ENCODE measurements around the gene LILRB4.

Gene LILRB4

GRCh38 chr19:54662730-54663129 is at the start of gene LILRB4:
Gene LILRB4, plus strand, starts transcription at chr19:54662985. Its CDS starts 49 bp downstream, at chr19:54663034.
- Histone ChIP-seq H3K36me3 (ENCODE audit: control insufficient read depth in 2 of 2, insufficient read depth in 1 of 2, low read length in 2 of 2) (no peaks in the 10 kb centered on the region; a peak in 1 of 3 replicates), H3K4me1 (ENCODE audit: control insufficient read depth, insufficient read depth, low read length) (no peaks in the 10 kb centered on the region), H3K4me3 (ENCODE audit: low read depth, low read length) (no peak within 1 kb of the TSS), H3K27ac (ENCODE audit: extremely low read depth, low read depth, low read length) (no peak within 1 kb of the TSS), H3K9me3 (ENCODE audit: control insufficient read depth, insufficient read depth, low read depth, low read length) (no peaks in the 10 kb centered on the region)
- ChIA-PET CTCF (interaction anchor here (1.3 kb wide), 1 partner anchor 9 kb away, joined by 4 read pairs; no protein-coding TSS in a partner anchor), POLR2A (no interaction called here)
- TF ChIP-seq CTCF (tag by site-specific recombination; IDR thresholded peaks at IDR 0.05) (no peak), HOXA7 (CRISPR knock-in tag; IDR thresholded peaks at IDR 0.05; ENCODE audit: borderline replicate concordance) (no peak), ZNF19 (tag by site-specific recombination; IDR thresholded peaks at IDR 0.05; ENCODE audit: low read depth) (no peak), ZNF513 (tag by site-specific recombination; IDR thresholded peaks at IDR 0.05) (no peak), MEIS1 (CRISPR knock-in tag; IDR thresholded peaks at IDR 0.05; ENCODE audit: borderline replicate concordance) (no peak), ZNF37A (tag by site-specific recombination; IDR thresholded peaks at IDR 0.05) (no peak), FEZF1 (tag by site-specific recombination; IDR thresholded peaks at IDR 0.05) (no peak), HIC1 (tag by site-specific recombination; IDR thresholded peaks at IDR 0.05) (no peak), GLIS2 (tag by site-specific recombination; IDR thresholded peaks at IDR 0.05) (no peak)

GRCh38 chr19:54614726-54615125 is 48.1 kb upstream of the LILRB4 start:
- CTCF ChIA-PET: no interaction called here
- H3K4me3 ChIP-seq (ENCODE audit: low read depth, low read length): no peak overlapping the region
- no peaks in the 10 kb centered on the region for H3K9me3 ChIP-seq (ENCODE audit: control insufficient read depth, insufficient read depth, low read depth, low read length)
- no peak overlapping the region for H3K27ac ChIP-seq (ENCODE audit: extremely low read depth, low read depth, low read length)
- H3K4me1 ChIP-seq (ENCODE audit: control insufficient read depth, insufficient read depth, low read length): no peaks in the 10 kb centered on the region
- H3K36me3 ChIP-seq (ENCODE audit: control insufficient read depth in 2 of 2, insufficient read depth in 1 of 2, low read length in 2 of 2): no peaks in the 10 kb centered on the region
- POLR2A ChIA-PET: no interaction called here
- no peak for TF ChIP-seq KLF9 (tag by site-specific recombination; IDR thresholded peaks at IDR 0.05; ENCODE audit: low read depth)
- no peak for TF ChIP-seq ZNF707 (tag by site-specific recombination; IDR thresholded peaks at IDR 0.05)
- no peak for TF ChIP-seq ZNF544 (tag by site-specific recombination; IDR thresholded peaks at IDR 0.05)
- TF ChIP-seq HOXA7 (CRISPR knock-in tag; IDR thresholded peaks at IDR 0.05; ENCODE audit: borderline replicate concordance): no peak
- TF ChIP-seq ZNF416 (tag by site-specific recombination; IDR thresholded peaks at IDR 0.05): no peak
- no peak for TF ChIP-seq ZBTB26 (tag by site-specific recombination; optimal IDR thresholded peaks at IDR 0.05)
- TF ChIP-seq ELK4 (IDR thresholded peaks at IDR 0.05; ENCODE audit: borderline replicate concordance, low read depth, low read length): no peak
- TF ChIP-seq ZNF660 (tag by site-specific recombination; IDR thresholded peaks at IDR 0.05): no peak
- no peak for TF ChIP-seq BCL11A (tag by site-specific recombination; IDR thresholded peaks at IDR 0.05; ENCODE audit: low read depth)
- TF ChIP-seq ZNF555 (tag by site-specific recombination; conservative IDR thresholded peaks at IDR 0.05): no peak
- no peak for TF ChIP-seq ZNF169 (tag by site-specific recombination; IDR thresholded peaks at IDR 0.05)
- no peak for TF ChIP-seq AEBP2 (tag by site-specific recombination; IDR thresholded peaks at IDR 0.05; ENCODE audit: borderline replicate concordance)
- TF ChIP-seq ZFP3 (tag by site-specific recombination; IDR thresholded peaks at IDR 0.05; ENCODE audit: low read depth): no peak
- TF ChIP-seq PRDM10 (tag by site-specific recombination; IDR thresholded peaks at IDR 0.05): no peak

All from HEK293 (cell line).